Activated CD8-positive, alpha-beta T cell treated with anti-CD3 and anti-CD28 coated beads, Interleukin-2, amount 10 ng/mL, durations not matched to agents 7 days and 5 days (primary cell): ENCODE results near the gene FRAS1. TPM values are rescaled to one million over a fixed set of nuclear protein-coding genes. Genes with fewer than 3 reads are reported as not detected.

ENCODE experiments used
- ATAC-seq: fragments of 150-1000 bp; cut with Tn5 transposase; one replicate; pipeline ENCODE4 v1.10.0; 2021; ENCODE audit warnings: moderate library complexity
- CTCF ChIA-PET: fragments of 350-600 bp; sonication (Branson Sonifier 250); formaldehyde crosslinking; loops from one replicate; lab custom pipeline; 2021; ENCODE audit warnings: antibody characterized with exemption; lab: Charles Lee
- POLR2A ChIA-PET: fragments of 350-600 bp; sonication (Branson Sonifier 250); formaldehyde crosslinking; loops from one replicate; lab custom pipeline; 2021; ENCODE audit warnings: antibody characterized with exemption; lab: Charles Lee
- DNase-seq: peaks from one replicate; pipeline ENCODE4 v3.0.0-alpha.2; 2020
- H3K27ac Mint-ChIP-seq: one replicate; pipeline ENCODE4 v1.8.0; 2021; ENCODE audit warnings: mild to moderate bottlenecking, mixed read lengths
- H3K27me3 Mint-ChIP-seq: one replicate; pipeline ENCODE4 v1.8.0; 2021; ENCODE audit warnings: low read depth, mixed read lengths
- H3K36me3 Mint-ChIP-seq: one replicate; pipeline ENCODE4 v1.8.0; 2021; ENCODE audit warnings: low read depth, mixed read lengths
- H3K4me1 Mint-ChIP-seq: one replicate; pipeline ENCODE4 v1.8.0; 2021; ENCODE audit warnings: low read depth, mixed read lengths
- H3K4me3 Mint-ChIP-seq: one replicate; pipeline ENCODE4 v1.8.0; 2021; ENCODE audit warnings: mild to moderate bottlenecking, mixed read lengths
- H3K9me3 Mint-ChIP-seq: one replicate; pipeline ENCODE4 v1.8.0; 2022; ENCODE audit warnings: mixed read lengths; ENCODE audit not compliant: insufficient read depth
- total RNA-seq, 2 experiments: library from RNA; stranded (reverse); gene quantifications; one replicate each; pipeline ENCODE4 v1.2.3, GENCODE V29; 2021

The FRAS1 gene
- total RNA-seq, 2 experiments from 2014 or later, result 0.08 TPM; not detected in 1

DNA sequence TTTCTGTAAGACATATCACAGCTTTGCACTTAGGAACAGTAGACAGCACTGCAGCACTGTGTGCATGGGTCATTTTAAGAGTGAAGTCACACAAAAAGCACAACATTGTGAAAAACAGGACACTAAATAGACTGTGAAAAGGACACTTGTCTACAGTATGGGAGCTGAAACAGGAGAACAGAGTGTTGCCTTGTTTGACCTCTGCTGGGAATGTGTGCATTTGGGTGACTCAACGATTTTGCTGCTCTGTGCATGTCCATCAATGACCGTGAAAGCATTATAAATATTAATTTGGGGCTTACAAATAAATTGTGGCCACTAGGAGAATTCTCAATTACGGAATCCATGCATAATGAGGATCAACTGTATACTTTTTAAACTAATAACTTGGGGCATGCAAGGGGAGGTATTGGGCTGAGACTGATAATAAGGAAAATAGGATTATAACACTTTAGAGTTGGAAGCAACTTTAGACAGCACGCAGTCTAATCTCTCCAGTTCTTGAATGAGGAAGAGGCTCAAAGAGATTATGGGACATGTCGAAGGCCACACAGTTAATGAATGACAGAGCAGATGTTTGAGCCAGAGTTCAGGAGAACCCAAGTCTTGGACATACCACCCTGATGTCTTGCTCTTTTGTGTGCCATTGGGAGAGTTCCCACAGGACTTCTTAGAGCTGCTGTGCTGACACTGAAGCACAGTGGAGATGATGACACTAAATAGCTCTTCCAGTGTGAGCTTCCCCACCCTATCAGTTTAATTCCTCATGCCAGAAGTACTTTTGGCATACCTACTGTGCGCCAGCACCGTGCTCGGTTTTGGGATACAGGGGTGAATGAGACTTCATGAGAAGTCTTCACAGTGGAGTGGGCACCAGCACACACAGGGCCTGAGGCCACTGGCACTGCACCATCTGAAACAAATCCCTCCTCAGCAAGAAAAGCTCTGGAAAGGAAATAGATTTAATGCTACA is 79.3 kb downstream of the FRAS1 start:
- Mint-ChIP-seq H3K36me3 (no peaks in the 10 kb centered on the region), H3K9me3 (no peaks in the 10 kb centered on the region), H3K27ac (no peak overlapping the region), H3K4me3 (no peak overlapping the region), H3K27me3 (peaks cover 17% of the 10 kb centered on the region), H3K4me1 (no peaks in the 10 kb centered on the region)
- no peak for DNase-seq
- no peak for ATAC-seq
- POLR2A ChIA-PET, result no interaction called here
- CTCF ChIA-PET, result no interaction called here

GRCh38 chr4:78137532-78137931 is 80.4 kb downstream of the FRAS1 start:
- POLR2A ChIA-PET, result no interaction called here

GRCh38 chr4:78138252-78138651 is 81.1 kb downstream of the FRAS1 start:
- ATAC-seq, result no peak
- Mint-ChIP-seq H3K4me3 (no peak overlapping the region), H3K27ac (no peak overlapping the region), H3K27me3 (peaks cover 10% of the 10 kb centered on the region), H3K4me1 (no peaks in the 10 kb centered on the region), H3K9me3 (peaks cover 3% of the 10 kb centered on the region), H3K36me3 (no peaks in the 10 kb centered on the region)
- POLR2A ChIA-PET, result no interaction called here
- DNase-seq, result no peak
- CTCF ChIA-PET, result no interaction called here

More at GRCh38 chr4:78137532-78137931, 80.4 kb downstream of the FRAS1 start:
- Mint-ChIP-seq H3K4me3 (no peak overlapping the region), H3K4me1 (no peaks in the 10 kb centered on the region), H3K27me3 (peaks cover 15% of the 10 kb centered on the region), H3K27ac (no peak overlapping the region), H3K36me3 (no peaks in the 10 kb centered on the region), H3K9me3 (peaks cover 2% of the 10 kb centered on the region)
- no peak for ATAC-seq
- no peak for DNase-seq
- CTCF ChIA-PET, result no interaction called here

GRCh38 chr4:78143634-78144033 is 86.5 kb downstream of the FRAS1 start:
- Mint-ChIP-seq H3K27me3 (peaks cover 8% of the 10 kb centered on the region), H3K9me3 (peaks cover 3% of the 10 kb centered on the region), H3K4me3 (no peak overlapping the region), H3K27ac (no peak overlapping the region), H3K4me1 (no peaks in the 10 kb centered on the region), H3K36me3 (no peaks in the 10 kb centered on the region)
- ChIA-PET CTCF (no interaction called here), POLR2A (interaction anchor here (0.7 kb wide), 1 partner anchor 528 kb away, joined by 3 read pairs; no protein-coding TSS in a partner anchor)
- ATAC-seq (no peak), DNase-seq (no peak)

DNA sequence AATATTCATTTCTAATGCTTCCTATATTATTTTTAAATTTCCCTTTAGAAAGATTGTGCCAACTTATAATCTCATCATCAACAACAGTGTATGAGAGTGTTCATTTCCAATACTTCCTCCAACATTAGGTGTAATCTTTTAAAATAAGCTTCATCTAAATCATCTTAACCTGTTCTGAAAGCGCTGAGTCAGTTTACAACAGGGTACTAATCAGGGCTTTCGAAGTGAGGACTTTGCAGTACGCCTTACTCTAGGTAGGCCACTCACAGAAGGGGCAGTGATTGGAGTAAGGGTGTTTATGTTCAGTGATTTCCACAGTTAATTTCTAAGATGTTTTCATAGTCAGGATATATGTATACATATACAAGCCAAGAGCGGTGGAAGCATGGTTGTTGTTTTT is 87.9 kb downstream of the FRAS1 start:
- ChIA-PET CTCF (no interaction called here), POLR2A (no interaction called here)
- peaks cover 10% of the 10 kb centered on the region for H3K27me3 Mint-ChIP-seq
- H3K36me3 Mint-ChIP-seq, result no peaks in the 10 kb centered on the region
- DNase-seq (no peak), ATAC-seq (no peak)
- no peak overlapping the region for H3K27ac Mint-ChIP-seq
- no peaks in the 10 kb centered on the region for H3K4me1 Mint-ChIP-seq
- H3K4me3 Mint-ChIP-seq, result no peak overlapping the region
- peaks cover 3% of the 10 kb centered on the region for H3K9me3 Mint-ChIP-seq

DNA sequence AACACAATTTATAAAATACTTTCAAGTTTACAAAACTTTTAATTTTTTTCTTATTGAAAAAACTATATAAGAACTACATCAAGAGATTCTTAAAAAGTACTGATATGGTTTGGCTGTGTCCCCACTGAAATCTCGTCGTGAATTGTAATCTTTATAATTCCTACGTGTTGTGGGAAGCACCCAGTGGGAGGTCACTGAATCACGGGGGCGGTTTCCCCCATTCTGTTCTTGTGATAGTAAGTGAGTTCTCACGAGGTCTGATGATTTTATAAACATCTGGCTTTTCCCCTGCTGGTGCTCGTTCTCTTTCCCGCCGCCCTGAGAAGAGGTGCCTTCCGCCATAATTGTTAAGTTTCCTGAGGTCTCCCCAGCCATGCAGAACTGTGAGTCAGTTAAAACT is 88.5 kb downstream of the FRAS1 start:
- POLR2A ChIA-PET, result no interaction called here
- no peaks in the 10 kb centered on the region for H3K4me1 Mint-ChIP-seq
- no peak overlapping the region for H3K27ac Mint-ChIP-seq
- no peaks in the 10 kb centered on the region for H3K36me3 Mint-ChIP-seq
- H3K4me3 Mint-ChIP-seq, result no peak overlapping the region
- H3K9me3 Mint-ChIP-seq, result peaks cover 3% of the 10 kb centered on the region
- ATAC-seq, result no peak
- H3K27me3 Mint-ChIP-seq, result peaks cover 10% of the 10 kb centered on the region
- CTCF ChIA-PET, result no interaction called here
- DNase-seq, result no peak

DNA sequence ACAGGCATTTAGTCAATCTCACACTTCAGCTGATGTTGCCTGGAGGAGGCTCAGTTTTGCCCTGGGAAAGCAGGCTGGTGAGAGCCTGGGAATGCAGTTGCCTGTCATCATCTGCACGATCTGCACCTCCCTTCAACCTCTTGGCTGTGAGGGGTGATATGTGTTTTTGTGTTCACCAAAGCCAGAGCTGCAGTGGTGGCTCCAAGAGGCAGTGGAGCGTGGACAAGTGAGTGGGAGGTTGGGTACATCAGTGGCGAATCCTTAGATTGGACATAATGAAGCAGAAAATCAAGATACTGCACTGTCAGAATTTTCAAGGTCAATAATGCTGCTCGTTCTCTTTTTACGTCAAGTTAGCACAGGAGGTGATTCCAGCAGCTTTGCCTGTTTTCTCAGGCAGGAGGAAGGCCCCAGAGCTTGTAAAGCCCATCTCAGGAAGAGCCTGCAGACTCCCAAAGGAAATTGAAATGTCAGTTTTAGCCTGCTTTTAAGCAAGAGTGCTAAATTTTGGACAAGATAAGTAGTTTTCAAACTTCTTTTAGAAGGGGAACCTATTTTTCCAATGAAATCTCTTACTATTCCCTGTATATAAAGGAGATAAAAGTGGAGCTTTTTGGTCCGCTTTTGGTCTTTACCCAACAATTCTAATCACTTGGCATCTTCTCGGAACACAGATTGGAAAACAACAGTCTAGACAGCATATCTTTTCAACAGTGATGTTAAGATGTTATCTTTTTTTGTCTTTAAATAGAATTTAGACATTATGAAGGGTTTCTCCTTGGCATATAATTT is 92.8 kb downstream of the FRAS1 start:
- DNase-seq (no peak), ATAC-seq (no peak)
- no peaks in the 10 kb centered on the region for H3K4me1 Mint-ChIP-seq
- H3K9me3 Mint-ChIP-seq, result no peaks in the 10 kb centered on the region
- H3K4me3 Mint-ChIP-seq, result no peak overlapping the region
- no peak overlapping the region for H3K27ac Mint-ChIP-seq
- CTCF ChIA-PET, result no interaction called here
- H3K36me3 Mint-ChIP-seq, result no peaks in the 10 kb centered on the region
- POLR2A ChIA-PET, result no interaction called here
- H3K27me3 Mint-ChIP-seq, result peaks cover 12% of the 10 kb centered on the region

- peaks cover 15% of the 10 kb centered on the region for H3K27me3 Mint-ChIP-seq
- H3K9me3 Mint-ChIP-seq, result no peaks in the 10 kb centered on the region
- no peak overlapping the region for H3K27ac Mint-ChIP-seq
- POLR2A ChIA-PET, result no interaction called here
- ATAC-seq (no peak), DNase-seq (no peak)
- no peaks in the 10 kb centered on the region for H3K36me3 Mint-ChIP-seq
- H3K4me1 Mint-ChIP-seq, result no peaks in the 10 kb centered on the region
- H3K4me3 Mint-ChIP-seq, result no peak overlapping the region
- CTCF ChIA-PET, result no interaction called here
Measured at GRCh38 chr4:78150543-78150864, 93.4 kb downstream of the FRAS1 start.

DNA sequence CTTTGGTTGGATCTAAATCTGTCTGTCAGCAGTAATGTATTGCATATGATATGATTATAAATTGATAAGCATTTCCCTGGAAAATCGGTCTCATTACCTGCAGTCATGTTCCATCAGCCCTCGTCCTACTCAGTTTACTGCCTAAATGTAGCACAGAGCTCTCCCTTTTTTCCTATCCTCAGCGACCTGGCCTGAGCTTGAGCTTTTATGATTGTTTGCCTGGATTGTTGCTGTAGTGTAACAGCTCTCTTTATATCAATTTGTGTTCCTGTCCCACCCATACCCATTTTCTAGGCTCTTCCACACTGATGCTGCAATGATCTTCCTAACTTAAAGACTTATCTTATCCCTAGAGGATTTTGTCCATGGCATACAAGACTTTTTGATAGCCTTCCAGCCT is 95.7 kb downstream of the FRAS1 start:
- DNase-seq (no peak), ATAC-seq (no peak)
- POLR2A ChIA-PET, result no interaction called here
- Mint-ChIP-seq H3K36me3 (no peaks in the 10 kb centered on the region), H3K9me3 (no peaks in the 10 kb centered on the region), H3K27me3 (peaks cover 25% of the 10 kb centered on the region), H3K27ac (no peak overlapping the region), H3K4me3 (no peak overlapping the region), H3K4me1 (no peaks in the 10 kb centered on the region)
- CTCF ChIA-PET, result no interaction called here

DNA sequence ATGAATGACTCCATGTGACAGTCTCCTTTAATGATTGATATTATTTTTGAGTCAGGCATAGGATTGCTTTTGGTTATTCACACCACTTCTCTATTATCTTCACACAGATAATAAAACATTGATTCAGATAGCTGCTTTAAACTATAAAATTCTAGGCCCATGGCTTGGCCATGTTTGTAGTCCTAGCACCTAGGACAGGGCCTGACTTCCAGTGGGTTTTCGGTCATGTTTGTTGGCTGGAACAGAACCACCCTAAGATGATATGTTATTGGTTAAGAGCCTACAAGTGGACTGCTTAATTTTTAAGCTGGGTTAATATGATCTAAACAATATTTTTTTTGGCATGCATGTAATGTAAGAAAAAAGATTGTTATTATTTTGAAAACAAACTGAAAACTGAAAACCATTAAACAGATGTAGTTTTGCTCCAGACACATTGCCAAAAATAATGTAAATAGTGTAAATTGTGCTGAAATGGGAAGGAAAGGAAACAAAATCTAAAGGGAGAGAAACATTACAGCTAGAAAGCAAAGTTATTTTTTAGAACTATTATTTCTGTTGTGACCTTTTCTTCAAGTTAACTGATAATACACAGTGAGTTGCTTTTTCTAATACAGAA is 98.0 kb downstream of the FRAS1 start:
- POLR2A ChIA-PET, result no interaction called here
- Mint-ChIP-seq H3K4me3 (no peak overlapping the region), H3K4me1 (no peaks in the 10 kb centered on the region), H3K9me3 (no peaks in the 10 kb centered on the region), H3K27me3 (peaks cover 23% of the 10 kb centered on the region), H3K27ac (no peak overlapping the region), H3K36me3 (no peaks in the 10 kb centered on the region)
- CTCF ChIA-PET, result interaction anchor here (0.6 kb wide), 1 partner anchor 709 kb away, joined by 3 read pairs; no protein-coding TSS in a partner anchor
- ATAC-seq, result no peak
- DNase-seq, result no peak

GRCh38 chr4:78155616-78156105 is 98.5 kb downstream of the FRAS1 start:
- CTCF ChIA-PET, result interaction anchor here (0.6 kb wide), 1 partner anchor 708 kb away, joined by 3 read pairs; no protein-coding TSS in a partner anchor
- Mint-ChIP-seq H3K36me3 (no peaks in the 10 kb centered on the region), H3K27ac (no peak overlapping the region), H3K27me3 (peaks cover 25% of the 10 kb centered on the region), H3K4me3 (no peak overlapping the region), H3K9me3 (no peaks in the 10 kb centered on the region), H3K4me1 (no peaks in the 10 kb centered on the region)
- DNase-seq (no peak), ATAC-seq (no peak)
- POLR2A ChIA-PET, result no interaction called here
